BE2C (cell line): ENCODE data around the gene VAV1.
"Not testable (repeated sequence)": the region's sequence is repeated elsewhere in the genome, so short reads cannot be mapped to it uniquely, and the experiment has no call there.

Source experiments
- DNase-seq: peaks from one replicate; pipeline ENCODE4 v3.0.0-alpha.2; 2020
- H3K27me3 ChIP-seq: fragments of 250-450 bp; sonication (Bioruptor Pico); 2 replicates; pipeline ENCODE4 v1.5.1; 2020; ENCODE audit warnings: mild to moderate bottlenecking
- H3K36me3 ChIP-seq: fragments of 250-450 bp; sonication (Bioruptor Pico); 2 replicates; pipeline ENCODE4 v1.5.1; 2020; ENCODE audit warnings: mild to moderate bottlenecking
- H3K4me1 ChIP-seq: fragments of 250-450 bp; sonication (Bioruptor Pico); 2 replicates; pipeline ENCODE4 v1.5.1; 2020
- H3K4me3 ChIP-seq: 2 replicates; pipeline ENCODE4 v1.5.1; 2011; ENCODE audit warnings: low read depth, low read length
- H3K9me3 ChIP-seq: fragments of 250-450 bp; sonication (Bioruptor Pico); 2 replicates; pipeline ENCODE4 v1.5.1; 2020
- TF ChIP-seq, protein P1 (sequence below): IDR thresholded peaks from 2 replicates; pipeline ENCODE4 v1.5.1; 2012; ENCODE audit warnings: mild to moderate bottlenecking, low read depth, low read length

The VAV1 gene

GRCh38 chr19:6753178-6754031 lies 19.1 kb upstream of the VAV1 start:
- Histone ChIP-seq H3K4me3 (peak overlapping the region; percentile 49), H3K27me3 (no peaks in the 10 kb centered on the region), H3K4me1 (no peaks in the 10 kb centered on the region), H3K9me3 (no peaks in the 10 kb centered on the region), H3K36me3 (no peaks in the 10 kb centered on the region)
- peak; percentile 90 for DNase-seq
- TF ChIP-seq, protein P1, sequence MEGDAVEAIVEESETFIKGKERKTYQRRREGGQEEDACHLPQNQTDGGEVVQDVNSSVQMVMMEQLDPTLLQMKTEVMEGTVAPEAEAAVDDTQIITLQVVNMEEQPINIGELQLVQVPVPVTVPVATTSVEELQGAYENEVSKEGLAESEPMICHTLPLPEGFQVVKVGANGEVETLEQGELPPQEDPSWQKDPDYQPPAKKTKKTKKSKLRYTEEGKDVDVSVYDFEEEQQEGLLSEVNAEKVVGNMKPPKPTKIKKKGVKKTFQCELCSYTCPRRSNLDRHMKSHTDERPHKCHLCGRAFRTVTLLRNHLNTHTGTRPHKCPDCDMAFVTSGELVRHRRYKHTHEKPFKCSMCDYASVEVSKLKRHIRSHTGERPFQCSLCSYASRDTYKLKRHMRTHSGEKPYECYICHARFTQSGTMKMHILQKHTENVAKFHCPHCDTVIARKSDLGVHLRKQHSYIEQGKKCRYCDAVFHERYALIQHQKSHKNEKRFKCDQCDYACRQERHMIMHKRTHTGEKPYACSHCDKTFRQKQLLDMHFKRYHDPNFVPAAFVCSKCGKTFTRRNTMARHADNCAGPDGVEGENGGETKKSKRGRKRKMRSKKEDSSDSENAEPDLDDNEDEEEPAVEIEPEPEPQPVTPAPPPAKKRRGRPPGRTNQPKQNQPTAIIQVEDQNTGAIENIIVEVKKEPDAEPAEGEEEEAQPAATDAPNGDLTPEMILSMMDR: peak; percentile 28; the same call in 1 of the 2 replicates

DNA sequence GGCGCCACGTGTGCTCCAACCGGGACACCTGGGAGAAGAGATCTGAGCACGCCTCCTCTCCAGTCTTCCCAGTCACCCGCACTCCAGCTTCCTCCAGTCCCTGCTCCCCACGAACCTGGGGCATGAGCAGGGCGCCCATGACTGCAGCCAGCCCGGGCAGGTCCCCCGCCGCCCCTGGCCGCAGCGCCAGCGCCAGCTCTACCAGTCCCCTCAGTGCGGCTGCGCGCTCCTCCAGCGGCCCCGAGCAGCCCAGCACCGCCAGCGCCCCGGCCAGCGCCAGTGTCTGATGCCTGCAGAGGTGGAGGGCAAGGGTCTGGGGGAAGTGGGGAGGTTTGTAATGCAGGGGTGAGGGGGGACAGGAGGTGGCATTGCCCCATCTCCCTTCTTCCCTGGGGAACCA lies 18.4 kb upstream of the VAV1 start:
- DNase-seq: no peak
- TF ChIP-seq, protein P1: no peak
- Histone ChIP-seq H3K36me3 (no peaks in the 10 kb centered on the region), H3K4me1 (no peaks in the 10 kb centered on the region), H3K9me3 (no peaks in the 10 kb centered on the region), H3K4me3 (no peak overlapping the region), H3K27me3 (no peaks in the 10 kb centered on the region)

GRCh38 chr19:6754653-6755463 lies 17.6 kb upstream of the VAV1 start:
- no peak for DNase-seq
- Histone ChIP-seq H3K36me3 (no peaks in the 10 kb centered on the region), H3K27me3 (no peaks in the 10 kb centered on the region), H3K9me3 (no peaks in the 10 kb centered on the region), H3K4me1 (no peaks in the 10 kb centered on the region), H3K4me3 (no peak overlapping the region)
- TF ChIP-seq, protein P1: no peak

GRCh38 chr19:6760606-6761005 lies 11.9 kb upstream of the VAV1 start:
- Histone ChIP-seq H3K27me3 (no peaks in the 10 kb centered on the region), H3K4me1 (no peaks in the 10 kb centered on the region), H3K4me3 (no peak overlapping the region), H3K9me3 (no peaks in the 10 kb centered on the region; the same call in 1 of the 2 replicates), H3K36me3 (no peaks in the 10 kb centered on the region)
- no peak for DNase-seq
- TF ChIP-seq, protein P1: no peak

DNA sequence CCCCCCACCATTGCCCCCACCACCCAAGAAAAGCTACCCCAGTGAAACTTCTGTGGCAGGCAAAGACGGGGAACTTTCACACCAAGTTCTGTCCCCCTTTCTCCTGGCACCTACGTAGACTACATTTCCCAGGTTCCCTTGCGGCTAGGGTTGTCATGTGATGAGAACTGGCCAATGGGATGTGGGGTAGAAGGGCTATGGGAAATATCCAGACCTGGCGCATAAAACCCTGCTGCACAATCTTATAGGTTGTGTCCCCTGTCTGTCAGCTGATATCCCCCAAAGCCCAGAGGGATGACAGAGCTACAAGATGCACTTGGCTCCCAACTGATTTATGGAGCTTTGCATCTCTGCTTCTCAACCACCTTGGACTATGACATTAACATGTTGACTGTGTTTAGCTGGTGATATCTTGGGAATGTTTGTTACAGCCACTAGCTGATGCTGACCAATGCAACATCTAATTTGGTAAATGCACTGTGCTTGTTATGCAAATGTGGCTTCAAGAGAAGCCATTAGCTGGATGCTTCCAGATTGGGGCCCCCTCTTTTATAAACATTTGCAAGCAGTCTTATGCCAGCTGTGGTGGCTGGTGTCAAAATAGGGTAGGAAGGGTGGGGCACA lies 11.3 kb upstream of the VAV1 start:
- H3K4me3 ChIP-seq: no peak overlapping the region
- peak; percentile 55 for DNase-seq
- TF ChIP-seq, protein P1: no peak
- no peaks in the 10 kb centered on the region for H3K36me3 ChIP-seq
- H3K4me1 ChIP-seq: no peaks in the 10 kb centered on the region
- H3K9me3 ChIP-seq: no peaks in the 10 kb centered on the region; the same call in 1 of the 2 replicates
- no peaks in the 10 kb centered on the region for H3K27me3 ChIP-seq

DNA sequence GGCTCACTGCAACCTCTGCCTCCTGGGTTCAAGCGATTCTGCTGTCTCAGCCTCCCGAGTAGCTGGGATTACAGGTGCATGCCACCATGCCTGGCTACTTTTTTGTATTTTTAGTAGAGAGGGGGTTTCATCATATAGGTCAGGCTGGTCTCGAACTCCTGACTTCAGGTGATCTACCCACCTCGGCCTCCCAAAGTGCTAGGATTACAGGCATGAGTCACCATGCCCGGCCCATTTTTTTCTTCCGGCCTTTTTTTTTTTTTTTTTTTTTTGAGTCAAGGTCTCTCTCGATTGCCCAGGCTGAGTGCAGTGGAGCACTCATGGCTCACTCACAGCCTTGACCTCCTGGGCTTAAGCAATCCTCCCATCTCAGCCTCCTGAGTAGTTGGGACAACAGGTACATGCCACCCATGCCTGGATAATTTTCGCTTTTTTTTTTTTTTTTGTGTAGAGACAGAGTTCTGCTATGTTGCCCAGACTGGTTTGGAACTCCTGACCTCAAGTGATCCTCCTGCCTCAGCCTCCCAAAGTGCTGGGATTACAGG lies 10.2 kb upstream of the VAV1 start:
- DNase-seq, H3K4me3 ChIP-seq, H3K9me3 ChIP-seq, H3K36me3 ChIP-seq, H3K4me1 ChIP-seq, H3K27me3 ChIP-seq: not testable (repeated sequence)
